ENCODE results near the gene XIRP1. TPM values are rescaled to one million over a fixed set of nuclear protein-coding genes. Genes with fewer than 3 reads are reported as not detected.

Gene XIRP1
- total and polyA plus RNA-seq, 9 donors: 0.04 to 0.13 (median 0.11) TPM; not detected in 5

DNA sequence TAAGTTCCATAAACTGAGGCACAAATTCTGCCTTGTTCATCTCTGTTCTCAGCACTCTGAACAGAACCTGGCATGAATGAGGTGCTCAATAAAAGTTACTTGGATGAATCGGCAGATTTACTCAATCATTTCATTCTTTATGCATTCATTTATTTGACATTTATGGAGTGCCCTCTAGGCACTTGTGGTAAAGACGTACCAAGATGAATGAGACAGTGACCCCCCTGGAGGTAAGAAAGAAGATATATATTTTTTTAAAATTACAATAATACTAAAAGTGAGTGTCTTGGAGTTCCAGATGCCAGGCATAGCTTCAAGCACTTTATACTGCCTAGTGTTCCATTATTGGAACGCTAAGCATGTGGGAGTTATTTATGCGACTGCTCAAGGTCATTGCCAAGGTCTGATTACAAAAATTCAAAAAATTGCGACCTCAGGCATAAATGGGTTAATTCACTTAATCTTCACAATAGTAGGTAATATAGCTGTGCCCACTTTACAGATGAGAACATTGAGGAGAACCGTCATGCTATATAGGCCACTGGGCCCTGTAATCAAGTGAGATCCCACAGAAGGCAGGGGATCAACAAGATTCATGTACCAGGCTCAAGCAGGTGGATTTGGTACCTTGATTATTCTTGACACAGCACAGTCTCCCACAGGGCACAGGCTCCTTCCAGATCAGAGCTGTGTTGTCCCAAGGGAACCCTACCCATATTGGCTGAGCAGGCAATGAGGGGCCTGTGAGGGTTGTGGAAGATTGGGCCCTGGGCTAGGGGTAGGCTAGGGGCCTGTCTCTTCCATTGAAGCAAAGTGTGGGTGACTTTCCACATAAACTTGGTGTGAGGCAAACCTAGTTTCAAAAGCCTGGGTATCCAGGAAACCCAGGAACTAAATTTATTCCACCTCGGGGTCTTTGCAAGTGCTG lies 10.7 kb downstream of the XIRP1 start:
- no peaks in the 10 kb centered on the region for H3K36me3 ChIP-seq
- no peak for DNase-seq
- 68 to 73% (median 68%) methylated on average over 7 of the region's 7 CpGs for WGBS, 3 donors
- H3K27ac ChIP-seq: peak overlapping the region in 1 of 2 donors; percentile 68
- TF ChIP-seq, protein P1, sequence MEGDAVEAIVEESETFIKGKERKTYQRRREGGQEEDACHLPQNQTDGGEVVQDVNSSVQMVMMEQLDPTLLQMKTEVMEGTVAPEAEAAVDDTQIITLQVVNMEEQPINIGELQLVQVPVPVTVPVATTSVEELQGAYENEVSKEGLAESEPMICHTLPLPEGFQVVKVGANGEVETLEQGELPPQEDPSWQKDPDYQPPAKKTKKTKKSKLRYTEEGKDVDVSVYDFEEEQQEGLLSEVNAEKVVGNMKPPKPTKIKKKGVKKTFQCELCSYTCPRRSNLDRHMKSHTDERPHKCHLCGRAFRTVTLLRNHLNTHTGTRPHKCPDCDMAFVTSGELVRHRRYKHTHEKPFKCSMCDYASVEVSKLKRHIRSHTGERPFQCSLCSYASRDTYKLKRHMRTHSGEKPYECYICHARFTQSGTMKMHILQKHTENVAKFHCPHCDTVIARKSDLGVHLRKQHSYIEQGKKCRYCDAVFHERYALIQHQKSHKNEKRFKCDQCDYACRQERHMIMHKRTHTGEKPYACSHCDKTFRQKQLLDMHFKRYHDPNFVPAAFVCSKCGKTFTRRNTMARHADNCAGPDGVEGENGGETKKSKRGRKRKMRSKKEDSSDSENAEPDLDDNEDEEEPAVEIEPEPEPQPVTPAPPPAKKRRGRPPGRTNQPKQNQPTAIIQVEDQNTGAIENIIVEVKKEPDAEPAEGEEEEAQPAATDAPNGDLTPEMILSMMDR (IDR thresholded peaks at IDR 0.05): no peak
- TF ChIP-seq POLR2A (IDR thresholded peaks at IDR 0.05) (no peak), EP300 (IDR thresholded peaks at IDR 0.05) (no peak)
- peaks cover 7% of the 10 kb centered on the region for H3K4me1 ChIP-seq (ENCODE audit: insufficient read depth)
- no peaks in the 10 kb centered on the region for H3K9me3 ChIP-seq
- intact Hi-C loops (cut with DNase I): loop anchor here in 1 of 4 donors (5.0 kb wide), 1 partner anchor 74 kb away; the partner anchor contains the start of genes GORASP1 and TTC21A
- no peaks in the 10 kb centered on the region for H3K27me3 ChIP-seq
- H3K4me3 ChIP-seq: no peak overlapping the region

DNA sequence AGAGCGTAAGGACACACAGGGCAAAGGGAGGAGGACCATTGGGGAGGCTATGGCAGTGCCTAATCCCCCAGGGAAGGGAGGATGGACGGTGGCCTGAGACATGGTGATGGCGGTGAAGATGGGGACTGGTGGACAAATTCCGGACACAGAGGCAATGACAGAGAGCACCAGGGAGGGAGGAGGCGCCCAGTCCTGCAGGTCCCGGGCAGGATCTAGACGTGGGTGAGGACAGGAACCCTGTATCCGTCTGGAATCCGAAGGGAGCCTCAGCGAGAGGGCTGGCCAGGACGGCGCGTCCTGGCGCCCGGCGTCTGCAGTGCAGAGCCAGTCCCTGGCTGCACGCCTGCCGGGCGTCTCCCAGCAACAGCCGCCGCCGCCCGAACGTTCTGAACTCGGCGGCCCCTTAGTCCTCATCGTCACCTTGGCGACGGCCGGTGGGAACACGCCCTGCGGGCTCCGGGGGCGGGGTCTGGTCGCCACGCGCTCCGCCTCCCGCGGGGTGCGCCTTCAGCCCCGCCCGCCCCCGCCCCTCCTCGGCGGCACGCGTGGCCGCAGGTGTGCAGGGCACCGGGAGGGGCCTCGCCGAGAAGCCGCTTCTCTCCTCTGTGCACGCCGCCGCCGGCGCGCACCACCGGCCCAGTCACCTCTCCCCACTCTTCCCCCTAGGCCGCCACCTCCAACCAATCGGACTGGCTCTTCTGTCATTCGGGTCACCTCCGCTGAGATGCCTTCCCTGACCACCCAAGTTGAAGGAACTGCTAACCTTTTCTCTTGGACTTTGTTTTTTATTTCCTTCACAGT lies 11.6 kb downstream of the XIRP1 start:
- Histone ChIP-seq H3K27ac (peak overlapping the region in 1 of 2 donors; percentile 68), H3K4me3 (peak overlapping the region; percentile 32), H3K27me3 (no peaks in the 10 kb centered on the region), H3K9me3 (no peaks in the 10 kb centered on the region), H3K36me3 (no peaks in the 10 kb centered on the region), H3K4me1 (ENCODE audit: insufficient read depth) (peaks cover 7% of the 10 kb centered on the region)
- DNase-seq: peak; percentile 90 to 95 (median 92)
- 3 to 4% (median 4%) methylated on average over 53 to 64 of the region's 64 CpGs for WGBS, 3 donors
- intact Hi-C loops (cut with DNase I): loop anchor here in 1 of 4 donors (5.0 kb wide), 1 partner anchor 73 kb away; the partner anchor contains the start of genes GORASP1 and TTC21A
- TF ChIP-seq EP300 (IDR thresholded peaks at IDR 0.05): no peak
- peak; percentile 21 for TF ChIP-seq POLR2A (IDR thresholded peaks at IDR 0.05)
- TF ChIP-seq, protein P1 (IDR thresholded peaks at IDR 0.05): peak in 1 of 3 donors; percentile 18

DNA sequence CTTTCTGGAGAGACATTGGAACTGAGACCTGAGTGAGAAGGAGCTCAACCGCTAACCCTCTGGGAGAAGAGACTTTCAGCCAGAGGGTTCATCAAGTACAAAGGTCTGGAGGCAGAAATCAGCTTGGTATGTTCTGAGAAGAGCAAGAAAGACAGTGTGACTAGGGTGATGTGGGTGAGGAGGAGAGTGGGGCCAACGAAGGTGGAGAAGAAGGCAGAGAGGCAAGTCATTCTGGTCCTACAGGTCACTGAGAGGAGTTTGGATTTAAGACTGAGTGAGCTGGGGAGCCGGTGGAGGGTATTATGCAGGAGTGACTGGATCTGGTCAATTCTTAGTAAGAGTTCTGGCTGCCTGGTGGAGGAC lies 12.2 kb downstream of the XIRP1 start:
- 54 to 61% (median 58%) methylated on average over 3 of the region's 3 CpGs for WGBS, 3 donors
- no peak for TF ChIP-seq EP300 (IDR thresholded peaks at IDR 0.05)
- TF ChIP-seq, protein P1 (IDR thresholded peaks at IDR 0.05): no peak
- TF ChIP-seq POLR2A (IDR thresholded peaks at IDR 0.05): no peak
- Histone ChIP-seq H3K9me3 (no peaks in the 10 kb centered on the region), H3K27ac (peak overlapping the region in 1 of 2 donors; percentile 68), H3K36me3 (no peaks in the 10 kb centered on the region), H3K27me3 (no peaks in the 10 kb centered on the region), H3K4me3 (peak overlapping the region; percentile 32), H3K4me1 (ENCODE audit: insufficient read depth) (peaks cover 7% of the 10 kb centered on the region)
- no peak for DNase-seq
- intact Hi-C loops (cut with DNase I): loop anchor here in 1 of 4 donors (5.0 kb wide), 1 partner anchor 73 kb away; the partner anchor contains the start of genes GORASP1 and TTC21A

DNA sequence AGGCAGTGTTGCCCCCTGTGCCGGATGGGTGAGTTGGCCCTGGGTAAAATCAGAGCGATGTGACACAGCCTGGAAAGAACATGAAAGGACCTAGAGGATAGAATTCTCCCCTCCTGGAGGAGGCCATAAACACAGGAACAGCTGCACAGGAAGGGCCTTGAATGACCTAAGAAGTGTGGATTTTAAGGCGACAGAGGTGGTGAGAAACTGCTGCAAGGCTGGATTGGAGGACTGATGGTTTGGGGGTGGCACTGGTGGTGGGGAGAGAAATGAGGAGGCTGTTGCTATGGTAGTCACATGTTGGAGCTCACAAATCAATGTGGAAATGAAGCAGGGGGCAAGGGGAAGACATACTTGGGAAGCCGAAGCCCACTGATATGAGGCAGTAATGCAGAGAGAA lies 13.8 kb downstream of the XIRP1 start:
- Histone ChIP-seq H3K27ac (peak overlapping the region in 1 of 2 donors; percentile 80), H3K9me3 (no peaks in the 10 kb centered on the region), H3K4me3 (no peak overlapping the region), H3K27me3 (no peaks in the 10 kb centered on the region), H3K36me3 (no peaks in the 10 kb centered on the region), H3K4me1 (ENCODE audit: insufficient read depth) (peaks cover 7% of the 10 kb centered on the region)
- TF ChIP-seq POLR2A (IDR thresholded peaks at IDR 0.05) (no peak), EP300 (IDR thresholded peaks at IDR 0.05) (no peak)
- TF ChIP-seq, protein P1 (IDR thresholded peaks at IDR 0.05): no peak
- WGBS, 3 donors: 61 to 72% (median 64%) methylated on average over 4 of the region's 4 CpGs
- intact Hi-C loops (cut with DNase I): no loop called here
- no peak for DNase-seq

All from ovary (tissue), 9 donors.